Neuronal stem cell (in vitro differentiated cells): ENCODE results near the gene ZC3H12A.

Experiments
- DNase-seq: peaks from one replicate; pipeline ENCODE4 v3.0.0-alpha.2; 2013; ENCODE audit warnings: low spot score
- H2AFZ ChIP-seq: one replicate; pipeline ENCODE4 v1.6.1; 2013; ENCODE audit warnings: mild to moderate bottlenecking, low read length, inconsistent platforms
- H2AK5ac ChIP-seq: 2 replicates; pipeline ENCODE4 v1.6.1; 2013; ENCODE audit warnings: low read depth, mild to moderate bottlenecking, inconsistent platforms, low read length, moderate library complexity, mixed read lengths
- H2BK120ac ChIP-seq: 2 replicates; pipeline ENCODE4 v1.6.1; 2013; ENCODE audit warnings: low read depth, mild to moderate bottlenecking, inconsistent platforms, low read length, moderate library complexity, mixed read lengths
- H2BK12ac ChIP-seq: one replicate; pipeline ENCODE4 v1.6.1; 2013; ENCODE audit warnings: low read length, inconsistent platforms
- H2BK15ac ChIP-seq: 2 replicates; pipeline ENCODE4 v1.6.1; 2013; ENCODE audit warnings: mild to moderate bottlenecking, low read length, inconsistent platforms, mixed read lengths
- H2BK5ac ChIP-seq: one replicate; pipeline ENCODE4 v1.6.1; 2013; ENCODE audit warnings: inconsistent platforms, mild to moderate bottlenecking, low read length, moderate library complexity
- H3K14ac ChIP-seq: one replicate; pipeline ENCODE4 v1.6.1; 2013; ENCODE audit warnings: low read length, inconsistent platforms
- H3K18ac ChIP-seq: 2 replicates; pipeline ENCODE4 v1.6.1; 2013; ENCODE audit warnings: low read length, inconsistent platforms
- H3K23ac ChIP-seq: 2 replicates; pipeline ENCODE4 v1.6.1; 2013; ENCODE audit warnings: low read depth, mild to moderate bottlenecking, mixed read lengths, low read length, inconsistent platforms; ENCODE audit not compliant: poor library complexity
- H3K27ac ChIP-seq: replicated peaks from 3 replicates; pipeline ENCODE4 v1.5.1; 2013; ENCODE audit warnings: low read length, inconsistent platforms
- H3K27me3 ChIP-seq, 3 experiments: 2 replicates each; pipeline ENCODE4 v1.6.1; 2013; ENCODE audit warnings: low read length in 3 of 3, mild to moderate bottlenecking in 2 of 3, inconsistent platforms in 1 of 3, low read depth in 1 of 3, mixed read lengths in 1 of 3, moderate library complexity in 1 of 3; ENCODE audit not compliant: control insufficient read depth in 3 of 3, insufficient read depth in 3 of 3
- H3K36me3 ChIP-seq, 2 donors: replicated peaks in 1 of 2; 2 replicates each; pipeline ENCODE4 v1.6.1; 2013; ENCODE audit warnings: low read length in 2 of 2; ENCODE audit not compliant: control insufficient read depth in 2 of 2, insufficient read depth in 2 of 2
- H3K4ac ChIP-seq: 2 replicates; pipeline ENCODE4 v1.6.1; 2013; ENCODE audit warnings: inconsistent platforms, mild to moderate bottlenecking, low read length, moderate library complexity
- H3K4me1 ChIP-seq, 2 donors: 1 replicate in 1 of 2; 2 replicates in 1 of 2; pipeline ENCODE4 v1.6.1; 2013; ENCODE audit warnings: low read length in 2 of 2, low read depth in 1 of 2; ENCODE audit not compliant: control insufficient read depth in 2 of 2, insufficient read depth in 1 of 2
- H3K4me2 ChIP-seq: one replicate; pipeline ENCODE4 v1.6.1; 2013; ENCODE audit warnings: mild to moderate bottlenecking, low read length, inconsistent platforms; ENCODE audit not compliant: insufficient read depth, poor library complexity, severe bottlenecking
- H3K4me3 ChIP-seq, 2 donors: 2 replicates each; pipeline ENCODE4 v1.5.1; 2013; ENCODE audit warnings: low read length in 2 of 2, mild to moderate bottlenecking in 2 of 2, inconsistent platforms in 1 of 2, moderate library complexity in 1 of 2
- H3K79me1 ChIP-seq: one replicate; pipeline ENCODE4 v1.6.1; 2013; ENCODE audit warnings: low read depth, mild to moderate bottlenecking, inconsistent platforms, low read length, moderate library complexity
- H3K9ac ChIP-seq: one replicate; pipeline ENCODE4 v1.6.1; 2013; ENCODE audit warnings: mild to moderate bottlenecking, low read depth, low read length, inconsistent platforms; ENCODE audit not compliant: poor library complexity
- H3K9me3 ChIP-seq, 2 donors: replicated peaks in 1 of 2; 2 replicates each; pipeline versions ENCODE3 to v1.6.1; 2013; ENCODE audit warnings: low read length in 2 of 2, mild to moderate bottlenecking in 2 of 2, inconsistent platforms in 1 of 2, low read depth in 1 of 2, mixed read lengths in 1 of 2, moderate library complexity in 1 of 2; ENCODE audit not compliant: control insufficient read depth in 2 of 2, insufficient read depth in 1 of 2
- H4K8ac ChIP-seq: one replicate; pipeline ENCODE4 v1.6.1; 2013; ENCODE audit warnings: low read depth, mild to moderate bottlenecking, inconsistent platforms, low read length, moderate library complexity
- H4K91ac ChIP-seq: one replicate; pipeline ENCODE4 v1.6.1; 2013; ENCODE audit warnings: low read length, low read depth, mild to moderate bottlenecking, inconsistent platforms; ENCODE audit not compliant: poor library complexity
- WGBS, 2 donors: extraction: QIAGEN DNeasy Blood & Tissue Kit; methylation state at CpG; one replicate each; pipeline ENCODE4 v1.1.7; 2013; ENCODE audit warnings: missing lambda C conversion rate in 2 of 2, mixed read lengths in 1 of 2; ENCODE audit not compliant: insufficient read length in 2 of 2, insufficient replicate concordance in 1 of 2; ENCODE audit errors: extremely low coverage in 2 of 2; 5-methylcytosine and 5-hydroxymethylcytosine counted together

ZC3H12A gene

DNA sequence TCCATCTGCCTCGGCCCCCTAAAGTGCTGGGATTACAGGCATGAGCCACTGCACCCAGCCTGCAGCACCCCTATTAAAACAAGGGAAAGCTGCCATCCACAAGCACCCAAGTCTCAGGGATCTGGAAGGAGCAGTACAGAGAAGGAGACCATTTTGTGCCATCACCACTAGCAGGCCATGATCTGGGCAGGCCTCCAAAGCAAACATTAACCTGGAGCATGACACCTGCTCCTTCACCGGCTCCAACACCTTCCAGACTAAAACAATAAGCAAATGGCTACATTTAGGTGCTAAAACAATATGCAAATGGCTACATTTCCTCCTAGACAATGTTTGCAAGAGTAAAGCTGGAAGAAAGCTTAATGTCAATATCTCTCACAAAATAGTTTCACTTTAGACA lies 23.5 kb downstream of the ZC3H12A start:
- no peak overlapping the region for H2AFZ ChIP-seq
- no peak overlapping the region for H2BK12ac ChIP-seq
- H3K4me3 ChIP-seq, result no peak overlapping the region
- no peak overlapping the region for H3K4me2 ChIP-seq
- H2BK15ac ChIP-seq, result no peak overlapping the region
- no peak overlapping the region for H2BK120ac ChIP-seq
- H4K91ac ChIP-seq, result no peak overlapping the region
- no peak overlapping the region for H3K23ac ChIP-seq
- peaks cover 3% of the 10 kb centered on the region for H3K79me1 ChIP-seq
- no peak overlapping the region for H3K4ac ChIP-seq
- H3K27ac ChIP-seq, result no peak overlapping the region
- no peaks in the 10 kb centered on the region for H3K4me1 ChIP-seq
- no peaks in the 10 kb centered on the region for H3K27me3 ChIP-seq
- H3K9me3 ChIP-seq, result no peaks in the 10 kb centered on the region
- WGBS, 2 donors, result no CpG with 5 or more reads among the region's 2 CpGs
- H4K8ac ChIP-seq, result no peak overlapping the region
- H3K14ac ChIP-seq, result no peak overlapping the region
- no peak overlapping the region for H3K9ac ChIP-seq
- H3K18ac ChIP-seq, result no peak overlapping the region
- no peak for DNase-seq
- H2AK5ac ChIP-seq, result no peak overlapping the region
- no peak overlapping the region for H2BK5ac ChIP-seq
- H3K36me3 ChIP-seq, result peaks cover 16 to 83% of the 10 kb centered on the region in 2 donors

DNA sequence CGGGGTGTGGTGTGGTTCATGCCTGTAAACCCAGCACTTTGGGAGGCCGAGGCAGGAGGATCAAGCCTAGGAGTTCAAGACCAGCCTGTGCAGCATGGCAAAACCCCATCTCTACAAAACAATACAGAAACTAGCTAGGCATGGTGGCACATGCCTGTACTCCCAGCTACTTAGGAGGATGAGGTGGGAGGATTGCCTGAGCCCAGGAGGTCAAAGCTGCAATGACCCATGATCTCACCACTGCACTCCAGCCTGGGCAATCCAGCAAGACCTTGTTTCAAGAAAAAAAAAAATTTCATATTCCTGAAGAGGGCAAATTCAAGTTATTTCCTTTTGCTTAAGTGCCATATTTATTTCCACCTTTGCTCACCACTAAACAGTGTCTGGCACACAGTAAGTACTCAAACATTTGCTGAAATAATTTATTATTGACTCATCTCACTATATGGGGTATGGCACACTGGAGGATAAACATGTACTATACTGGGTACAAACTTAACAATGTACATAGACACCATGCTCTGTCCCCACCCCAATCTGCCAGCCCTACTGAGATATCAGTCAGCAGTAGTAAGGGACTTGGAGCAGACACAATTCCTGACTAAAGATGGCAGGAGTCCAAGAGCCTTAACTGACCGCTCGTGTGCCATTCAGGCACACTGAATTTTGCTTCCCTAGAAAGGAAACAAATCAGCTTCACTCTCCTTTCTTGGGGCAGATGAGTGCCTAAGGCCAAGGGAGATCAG lies 24.7 kb downstream of the ZC3H12A start:
- Histone ChIP-seq H3K14ac (no peak overlapping the region), H3K36me3 (peaks cover 17 to 83% of the 10 kb centered on the region in 2 donors), H2BK5ac (no peak overlapping the region), H3K27me3 (no peaks in the 10 kb centered on the region), H3K23ac (no peak overlapping the region), H4K91ac (no peak overlapping the region), H2AK5ac (no peak overlapping the region), H4K8ac (no peak overlapping the region), H3K4me3 (no peak overlapping the region), H3K4ac (no peak overlapping the region), H3K4me2 (no peak overlapping the region), H2BK12ac (no peak overlapping the region), H3K18ac (no peak overlapping the region), H3K27ac (no peak overlapping the region), H3K4me1 (no peaks in the 10 kb centered on the region), H2AFZ (no peak overlapping the region), H3K9me3 (no peaks in the 10 kb centered on the region), H3K79me1 (peaks cover 3% of the 10 kb centered on the region), H2BK15ac (no peak overlapping the region), H3K9ac (no peak overlapping the region), H2BK120ac (no peak overlapping the region)
- WGBS, 2 donors, result no CpG with 5 or more reads among the region's 4 CpGs
- no peak for DNase-seq

GRCh38 chr1:37501661-37502060 lies 27.3 kb downstream of the ZC3H12A start:
- Histone ChIP-seq H2BK15ac (no peak overlapping the region), H3K4me3 (no peak overlapping the region), H3K79me1 (peaks cover 4% of the 10 kb centered on the region), H3K27me3 (no peaks in the 10 kb centered on the region), H2AFZ (no peak overlapping the region), H3K18ac (no peak overlapping the region), H3K14ac (no peak overlapping the region), H3K9ac (no peak overlapping the region), H2BK120ac (no peak overlapping the region), H4K8ac (no peak overlapping the region), H3K4me2 (no peak overlapping the region), H2BK5ac (no peak overlapping the region), H3K4me1 (no peaks in the 10 kb centered on the region), H3K27ac (no peak overlapping the region), H2AK5ac (no peak overlapping the region), H3K9me3 (no peaks in the 10 kb centered on the region), H3K23ac (no peak overlapping the region), H4K91ac (no peak overlapping the region), H3K4ac (no peak overlapping the region), H3K36me3 (peaks cover 19 to 88% of the 10 kb centered on the region in 2 donors), H2BK12ac (no peak overlapping the region)
- DNase-seq, result no peak
- no CpG with 5 or more reads among the region's 5 CpGs for WGBS, 2 donors

- H4K91ac ChIP-seq, result no peak overlapping the region
- H3K9ac ChIP-seq, result no peak overlapping the region
- no peak overlapping the region for H2AFZ ChIP-seq
- H3K4ac ChIP-seq, result no peak overlapping the region
- no peak overlapping the region for H3K14ac ChIP-seq
- peaks cover 23 to 89% of the 10 kb centered on the region in 2 donors for H3K36me3 ChIP-seq
- no peak overlapping the region for H2BK5ac ChIP-seq
- H2BK120ac ChIP-seq, result no peak overlapping the region
- no peak overlapping the region for H3K4me3 ChIP-seq
- no peaks in the 10 kb centered on the region for H3K27me3 ChIP-seq
- no peak overlapping the region for H3K18ac ChIP-seq
- no peak overlapping the region for H3K4me2 ChIP-seq
- no peak overlapping the region for H2BK15ac ChIP-seq
- H4K8ac ChIP-seq, result no peak overlapping the region
- DNase-seq, result no peak
- H3K9me3 ChIP-seq, result no peaks in the 10 kb centered on the region
- no peak overlapping the region for H2AK5ac ChIP-seq
- peaks cover 4% of the 10 kb centered on the region for H3K79me1 ChIP-seq
- H3K23ac ChIP-seq, result no peak overlapping the region
- H3K4me1 ChIP-seq, result no peaks in the 10 kb centered on the region
- no peak overlapping the region for H2BK12ac ChIP-seq
- H3K27ac ChIP-seq, result no peak overlapping the region
Observed at GRCh38 chr1:37502104-37502503, 27.7 kb downstream of the ZC3H12A start.
